ENCODE data around the gene CLIP3.

Gene CLIP3

GRCh38 chr19:36009633-36010379 lies 22.9 kb downstream of the CLIP3 start:
- DNase-seq (ENCODE audit: low spot score), result no peak
- TF ChIP-seq CTCF (conservative IDR thresholded peaks at IDR 0.05; ENCODE audit: low read depth), result no peak
- peak overlapping the region; percentile 65 for H3K27ac ChIP-seq
- POLR2A ChIA-PET (ENCODE audit: low non-redundant PET), result no interaction called here
- CTCF ChIA-PET, result interaction anchor here (2.4 kb wide), 1 partner anchor 13 kb away, joined by 8 read pairs; no protein-coding TSS in a partner anchor

DNA sequence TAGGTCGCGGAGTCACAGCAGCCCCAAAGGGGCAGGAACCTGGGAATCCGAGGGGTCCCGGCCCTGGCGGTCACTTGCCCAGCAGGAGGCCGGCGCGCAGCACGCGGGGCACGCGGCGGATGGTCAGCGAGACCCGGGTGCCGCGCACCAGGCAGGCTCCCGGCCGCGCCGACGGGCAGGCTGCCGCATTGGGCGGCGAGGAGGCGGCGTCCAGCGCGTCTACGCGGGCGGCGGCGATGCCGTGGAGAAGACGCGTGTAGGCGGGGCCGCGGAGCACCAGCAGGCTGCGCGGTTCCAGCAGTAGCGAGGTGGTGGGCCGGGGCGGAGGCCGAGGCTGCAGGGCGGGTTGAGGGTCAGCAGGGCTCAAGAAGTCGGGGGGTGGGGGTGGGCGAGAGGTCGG lies 23.5 kb downstream of the CLIP3 start:
- peak overlapping the region; percentile 65 for H3K27ac ChIP-seq
- CTCF ChIA-PET, result interaction anchor here (2.4 kb wide), 1 partner anchor 13 kb away, joined by 8 read pairs; no protein-coding TSS in a partner anchor
- TF ChIP-seq CTCF (conservative IDR thresholded peaks at IDR 0.05; ENCODE audit: low read depth), result no peak
- POLR2A ChIA-PET (ENCODE audit: low non-redundant PET), result no interaction called here
- DNase-seq (ENCODE audit: low spot score), result peak; percentile 57

DNA sequence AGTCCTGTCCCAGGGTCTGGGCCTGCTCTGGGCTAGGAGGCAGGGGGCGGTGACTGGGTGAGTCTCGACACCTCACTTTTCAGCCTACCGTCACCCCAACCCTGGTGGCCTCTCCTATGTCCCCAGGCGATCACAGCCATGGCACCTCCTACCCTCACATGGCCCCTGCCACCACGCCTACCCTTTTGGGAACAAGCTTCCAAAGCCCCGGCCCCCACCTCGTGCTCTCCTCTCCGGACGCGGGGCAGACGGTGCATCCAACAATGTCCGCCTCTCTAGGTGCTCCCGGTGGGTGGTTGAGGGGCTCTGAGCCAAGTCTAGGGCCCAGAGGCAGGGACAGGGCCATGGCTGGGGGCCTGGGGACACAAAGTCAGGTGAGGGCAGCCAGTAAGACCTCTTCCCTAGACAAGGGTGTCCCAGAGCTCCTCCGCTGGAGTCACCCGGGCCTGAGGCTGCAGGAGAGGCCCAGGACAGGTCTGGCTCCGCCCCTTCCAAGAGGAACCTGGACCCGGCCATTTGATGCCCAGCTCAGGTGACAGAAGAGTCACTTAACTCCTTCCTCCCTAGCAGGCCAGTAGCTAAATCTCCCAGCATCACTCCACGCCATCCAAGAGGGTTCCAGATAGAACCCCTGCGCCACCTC lies 24.2 kb downstream of the CLIP3 start, which contains the start of gene SYNE4:
TSS of gene SYNE4 (minus strand) at position 478 of the 643 bp plus-strand sequence. CDS start at position 346, 132 bp downstream.
- POLR2A ChIA-PET (ENCODE audit: low non-redundant PET), result interaction anchor here (0.5 to 0.6 kb wide), 3 partner anchors 21 to 46 kb away, joined by 3 to 12 read pairs (median 3); partner anchors contain the start of gene THAP8
- CTCF ChIA-PET, result interaction anchor here (0.5 to 2.4 kb wide), 2 partner anchors 12 to 136 kb away, joined by 6 to 8 read pairs; no protein-coding TSS in a partner anchor
- DNase-seq (ENCODE audit: low spot score), result no peak
- TF ChIP-seq CTCF (conservative IDR thresholded peaks at IDR 0.05; ENCODE audit: low read depth), result no peak
- H3K27ac ChIP-seq, result peak within 1 kb of the TSS; percentile 65

DNA sequence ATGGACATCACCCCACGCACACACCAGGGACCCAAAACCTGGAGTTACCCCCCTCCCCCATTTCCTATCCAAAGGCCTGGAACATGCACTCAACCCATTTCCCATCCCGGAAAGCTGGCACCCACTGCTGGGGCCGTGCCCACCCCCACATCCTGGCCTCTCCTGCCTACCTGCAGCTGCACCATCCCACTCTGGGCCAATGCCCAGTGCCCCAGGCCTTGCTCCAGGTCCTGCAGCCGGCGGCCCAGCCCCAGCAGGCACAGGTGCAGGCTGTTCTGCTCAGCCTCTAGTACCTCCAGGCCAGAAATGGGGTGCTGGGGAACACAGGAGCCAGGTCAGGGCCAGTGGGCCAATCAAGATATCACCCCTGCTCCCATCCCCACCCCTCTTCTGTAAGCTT lies 25.7 kb downstream of the CLIP3 start:
- CTCF ChIA-PET, result no interaction called here
- H3K27ac ChIP-seq, result 0 out of 2 replicates have a peak overlapping the region, but pooled peaks have one; percentile 5

DNA sequence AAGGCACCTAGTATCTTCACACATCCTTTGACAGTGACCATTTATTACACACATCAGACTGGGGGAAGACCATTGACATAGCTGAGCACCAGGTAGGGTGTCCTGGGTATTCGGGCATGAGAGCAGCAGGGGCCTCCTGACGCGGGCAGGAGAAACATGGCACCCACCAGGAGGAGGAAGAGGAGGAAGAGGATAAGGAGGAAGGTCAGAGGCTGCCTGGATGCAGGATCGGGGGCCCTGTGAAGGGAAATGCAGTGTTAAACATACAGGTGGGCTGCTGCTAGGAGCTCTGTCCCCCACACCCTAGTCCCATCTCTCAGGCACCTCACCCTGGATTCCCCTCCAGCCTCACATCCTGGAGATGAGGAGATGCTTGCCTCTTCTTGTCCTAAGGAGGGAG lies 29.4 kb downstream of the CLIP3 start:
- ChIA-PET CTCF (interaction anchor here (0.5 kb wide), 1 partner anchor 1366 kb away, joined by 3 read pairs; no protein-coding TSS in a partner anchor), POLR2A (ENCODE audit: low non-redundant PET) (no interaction called here)
- DNase-seq (ENCODE audit: low spot score), result no peak
- TF ChIP-seq CTCF (conservative IDR thresholded peaks at IDR 0.05; ENCODE audit: low read depth), result no peak
- H3K27ac ChIP-seq, result no peak overlapping the region

More for the DNA sequence above, 25.7 kb downstream of the CLIP3 start:
- TF ChIP-seq CTCF (conservative IDR thresholded peaks at IDR 0.05; ENCODE audit: low read depth), result no peak
- DNase-seq (ENCODE audit: low spot score), result no peak
- POLR2A ChIA-PET (ENCODE audit: low non-redundant PET), result no interaction called here

- DNase-seq (ENCODE audit: low spot score), result no peak
- no peak for TF ChIP-seq CTCF (conservative IDR thresholded peaks at IDR 0.05; ENCODE audit: low read depth)
- POLR2A ChIA-PET (ENCODE audit: low non-redundant PET), result no interaction called here
- CTCF ChIA-PET, result no interaction called here
- H3K27ac ChIP-seq, result peak overlapping the region; percentile 10; the same call in 1 of the 2 replicates
Measured at GRCh38 chr19:36001605-36002004, 31.1 kb downstream of the CLIP3 start.
